ENCODE data around the gene UGT1A3. TPM values are rescaled to one million over a fixed set of nuclear protein-coding genes. Genes with fewer than 3 reads are reported as not detected.

Gene UGT1A3
- total RNA-seq, 2 experiments from 2014 or later: not detected

GRCh38 chr2:233758141-233758540, 29.3 kb downstream of the UGT1A3 start:
- no peaks in the 10 kb centered on the region for H3K36me3 Mint-ChIP-seq
- no peaks in the 10 kb centered on the region for H3K9me3 Mint-ChIP-seq
- H3K4me1 Mint-ChIP-seq: no peaks in the 10 kb centered on the region
- DNase-seq (no peak), ATAC-seq (ENCODE audit: low read depth) (no peak)
- no peak overlapping the region for H3K4me3 Mint-ChIP-seq
- H3K27me3 Mint-ChIP-seq: peaks cover 3% of the 10 kb centered on the region
- POLR2A ChIA-PET: no interaction called here
- H3K27ac Mint-ChIP-seq: no peak overlapping the region

GRCh38 chr2:233758849-233759248, 30.0 kb downstream of the UGT1A3 start:
- no peak for ATAC-seq (ENCODE audit: low read depth)
- no peaks in the 10 kb centered on the region for H3K36me3 Mint-ChIP-seq
- H3K4me1 Mint-ChIP-seq: no peaks in the 10 kb centered on the region
- no peak overlapping the region for H3K4me3 Mint-ChIP-seq
- DNase-seq: no peak
- no peak overlapping the region for H3K27ac Mint-ChIP-seq
- peaks cover 9% of the 10 kb centered on the region for H3K27me3 Mint-ChIP-seq
- POLR2A ChIA-PET: no interaction called here
- H3K9me3 Mint-ChIP-seq: no peaks in the 10 kb centered on the region

GRCh38 chr2:233760043-233760442, 31.2 kb downstream of the UGT1A3 start, which contains the start of gene UGT1A1:
Gene UGT1A1, plus strand, starts transcription at chr2:233760270. Its CDS starts 18 bp downstream, at chr2:233760288.
- Mint-ChIP-seq H3K27ac (no peak within 1 kb of the TSS), H3K4me1 (no peaks in the 10 kb centered on the region), H3K9me3 (no peaks in the 10 kb centered on the region), H3K27me3 (peaks cover 12% of the 10 kb centered on the region), H3K4me3 (no peak within 1 kb of the TSS), H3K36me3 (no peaks in the 10 kb centered on the region)
- ATAC-seq (ENCODE audit: low read depth): no peak
- POLR2A ChIA-PET: no interaction called here
- no peak for DNase-seq

- no peaks in the 10 kb centered on the region for H3K4me1 Mint-ChIP-seq
- no peaks in the 10 kb centered on the region for H3K9me3 Mint-ChIP-seq
- ATAC-seq (ENCODE audit: low read depth) (no peak), DNase-seq (no peak)
- H3K27me3 Mint-ChIP-seq: peaks cover 11% of the 10 kb centered on the region
- no peaks in the 10 kb centered on the region for H3K36me3 Mint-ChIP-seq
- POLR2A ChIA-PET: no interaction called here
- H3K27ac Mint-ChIP-seq: no peak overlapping the region
- H3K4me3 Mint-ChIP-seq: no peak overlapping the region
Measured at GRCh38 chr2:233761040-233761769, 32.4 kb downstream of the UGT1A3 start.

GRCh38 chr2:233764264-233764663, 35.4 kb downstream of the UGT1A3 start:
- Mint-ChIP-seq H3K36me3 (no peaks in the 10 kb centered on the region), H3K9me3 (no peaks in the 10 kb centered on the region), H3K27ac (no peak overlapping the region), H3K27me3 (peaks cover 16% of the 10 kb centered on the region), H3K4me3 (no peak overlapping the region), H3K4me1 (no peaks in the 10 kb centered on the region)
- POLR2A ChIA-PET: no interaction called here
- ATAC-seq (ENCODE audit: low read depth) (no peak), DNase-seq (no peak)

- H3K9me3 Mint-ChIP-seq: no peaks in the 10 kb centered on the region
- H3K27me3 Mint-ChIP-seq: peaks cover 14% of the 10 kb centered on the region
- DNase-seq: no peak
- H3K27ac Mint-ChIP-seq: no peak overlapping the region
- H3K4me3 Mint-ChIP-seq: no peak overlapping the region
- ATAC-seq (ENCODE audit: low read depth): no peak
- no peaks in the 10 kb centered on the region for H3K36me3 Mint-ChIP-seq
- no peaks in the 10 kb centered on the region for H3K4me1 Mint-ChIP-seq
- POLR2A ChIA-PET: no interaction called here
Measured at GRCh38 chr2:233764761-233765160, 35.9 kb downstream of the UGT1A3 start.

- Mint-ChIP-seq H3K27me3 (peaks cover 14% of the 10 kb centered on the region), H3K36me3 (no peaks in the 10 kb centered on the region), H3K4me1 (no peaks in the 10 kb centered on the region), H3K27ac (no peak overlapping the region), H3K9me3 (no peaks in the 10 kb centered on the region), H3K4me3 (no peak overlapping the region)
- DNase-seq: no peak
- POLR2A ChIA-PET: no interaction called here
- no peak for ATAC-seq (ENCODE audit: low read depth)
Measured at GRCh38 chr2:233766416-233766815, 37.6 kb downstream of the UGT1A3 start.

GRCh38 chr2:233768076-233768475, 39.2 kb downstream of the UGT1A3 start:
- peaks cover 14% of the 10 kb centered on the region for H3K27me3 Mint-ChIP-seq
- no peak overlapping the region for H3K4me3 Mint-ChIP-seq
- POLR2A ChIA-PET: no interaction called here
- no peaks in the 10 kb centered on the region for H3K9me3 Mint-ChIP-seq
- H3K36me3 Mint-ChIP-seq: no peaks in the 10 kb centered on the region
- no peak for DNase-seq
- no peaks in the 10 kb centered on the region for H3K4me1 Mint-ChIP-seq
- no peak for ATAC-seq (ENCODE audit: low read depth)
- H3K27ac Mint-ChIP-seq: no peak overlapping the region

- H3K27me3 Mint-ChIP-seq: peaks cover 8% of the 10 kb centered on the region
- no peak for DNase-seq
- H3K9me3 Mint-ChIP-seq: no peaks in the 10 kb centered on the region
- H3K36me3 Mint-ChIP-seq: no peaks in the 10 kb centered on the region
- no peak overlapping the region for H3K4me3 Mint-ChIP-seq
- POLR2A ChIA-PET: no interaction called here
- ATAC-seq (ENCODE audit: low read depth): no peak
- no peak overlapping the region for H3K27ac Mint-ChIP-seq
- no peaks in the 10 kb centered on the region for H3K4me1 Mint-ChIP-seq
Measured at GRCh38 chr2:233769260-233769659, 40.4 kb downstream of the UGT1A3 start.

GRCh38 chr2:233772153-233772552, 43.3 kb downstream of the UGT1A3 start:
- H3K4me1 Mint-ChIP-seq: no peaks in the 10 kb centered on the region
- no peaks in the 10 kb centered on the region for H3K36me3 Mint-ChIP-seq
- POLR2A ChIA-PET: no interaction called here
- peaks cover 5% of the 10 kb centered on the region for H3K27me3 Mint-ChIP-seq
- H3K27ac Mint-ChIP-seq: no peak overlapping the region
- no peak overlapping the region for H3K4me3 Mint-ChIP-seq
- no peak for ATAC-seq (ENCODE audit: low read depth)
- DNase-seq: no peak
- H3K9me3 Mint-ChIP-seq: no peaks in the 10 kb centered on the region

- Mint-ChIP-seq H3K36me3 (no peaks in the 10 kb centered on the region), H3K27me3 (peaks cover 3% of the 10 kb centered on the region), H3K9me3 (no peaks in the 10 kb centered on the region), H3K27ac (no peak overlapping the region), H3K4me3 (no peak overlapping the region), H3K4me1 (no peaks in the 10 kb centered on the region)
- DNase-seq (no peak), ATAC-seq (ENCODE audit: low read depth) (no peak)
- POLR2A ChIA-PET: no interaction called here
Measured at GRCh38 chr2:233772583-233772982, 43.7 kb downstream of the UGT1A3 start.

- Mint-ChIP-seq H3K4me1 (no peaks in the 10 kb centered on the region), H3K9me3 (no peaks in the 10 kb centered on the region), H3K27me3 (no peaks in the 10 kb centered on the region), H3K27ac (no peak overlapping the region), H3K36me3 (no peaks in the 10 kb centered on the region), H3K4me3 (no peak overlapping the region)
- DNase-seq: no peak
- POLR2A ChIA-PET: no interaction called here
- no peak for ATAC-seq (ENCODE audit: low read depth)
Measured at GRCh38 chr2:233773854-233774253, 45.0 kb downstream of the UGT1A3 start.

- POLR2A ChIA-PET: interaction anchor here (0.7 kb wide), 1 partner anchor 192 kb away, joined by 4 read pairs; no protein-coding TSS in a partner anchor
- no peaks in the 10 kb centered on the region for H3K36me3 Mint-ChIP-seq
- H3K9me3 Mint-ChIP-seq: no peaks in the 10 kb centered on the region
- no peak overlapping the region for H3K4me3 Mint-ChIP-seq
- DNase-seq (no peak), ATAC-seq (ENCODE audit: low read depth) (no peak)
- no peaks in the 10 kb centered on the region for H3K27me3 Mint-ChIP-seq
- no peak overlapping the region for H3K27ac Mint-ChIP-seq
- no peaks in the 10 kb centered on the region for H3K4me1 Mint-ChIP-seq
Measured at GRCh38 chr2:233775414-233775813, 46.6 kb downstream of the UGT1A3 start.

- DNase-seq (no peak), ATAC-seq (ENCODE audit: low read depth) (no peak)
- Mint-ChIP-seq H3K4me3 (no peak within 1 kb of the TSS), H3K27ac (no peak within 1 kb of the TSS), H3K27me3 (peaks cover 7% of the 10 kb centered on the region), H3K4me1 (no peaks in the 10 kb centered on the region), H3K36me3 (no peaks in the 10 kb centered on the region), H3K9me3 (no peaks in the 10 kb centered on the region)
- POLR2A ChIA-PET: no interaction called here
Measured at GRCh38 chr2:233778030-233778429, 49.2 kb downstream of the UGT1A3 start, which contains the start of gene MROH2A. Gene MROH2A, plus strand, starts transcription at chr2:233778330. Its CDS starts 1,029 bp downstream, at chr2:233779359.

Data from activated naive CD8-positive, alpha-beta T cell treated with anti-CD3 and anti-CD28 coated beads, Interleukin-2, amount 10 ng/mL, durations not matched to agents 7 days and 5 days (primary cell).